H1 (cell line): ENCODE results near the gene CORO6. TPM values are rescaled to one million over a fixed set of nuclear protein-coding genes. Genes with fewer than 3 reads are reported as not detected.

ENCODE experiments used
- CTCF ChIA-PET: fragments of 300-600 bp; sonication (Branson Sonifier 250); formaldehyde crosslinking; loops from one replicate; lab custom pipeline; 2021; ENCODE audit not compliant: partially characterized antibody; lab: Charles Lee
- POLR2A ChIA-PET: fragments of 300-600 bp; sonication (Branson Sonifier 250); formaldehyde crosslinking; loops from one replicate; lab custom pipeline; 2021; ENCODE audit warnings: inconsistent platforms; ENCODE audit not compliant: partially characterized antibody; lab: Charles Lee
- DNase-seq, 2 experiments: peaks; one replicate each; pipeline versions ENCODE4 v3.0.0 to v3.0.0-alpha.2; 2010 to 2022; ENCODE audit warnings: low spot score in 2 of 2, low read depth in 1 of 2, mixed read lengths in 1 of 2
- FAIRE-seq: peaks from 2 replicates; lab custom pipeline; 2011; peaks lifted over from hg19 to GRCh38; lab: Jason Lieb, UNC
- H2AFZ ChIP-seq: 2 replicates; pipeline ENCODE4 v1.8.1; 2012; ENCODE audit warnings: low read length, inconsistent platforms
- H2AK5ac ChIP-seq: 2 replicates; pipeline ENCODE4 v1.6.1; 2013; ENCODE audit warnings: low read depth, low read length
- H2BK120ac ChIP-seq: replicated peaks from 2 replicates; pipeline ENCODE3; 2013; ENCODE audit warnings: low read depth, low read length, inconsistent platforms
- H2BK12ac ChIP-seq: 2 replicates; pipeline ENCODE4 v1.6.1; 2013; ENCODE audit warnings: low read depth, low read length
- H2BK15ac ChIP-seq: 2 replicates; pipeline ENCODE4 v1.6.1; 2013; ENCODE audit warnings: low read length
- H2BK20ac ChIP-seq: 2 replicates; pipeline ENCODE4 v1.6.1; 2013; ENCODE audit warnings: low read length
- H2BK5ac ChIP-seq: 2 replicates; pipeline ENCODE4 v1.6.1; 2013; ENCODE audit warnings: low read depth, low read length
- H3K14ac ChIP-seq: 2 replicates; pipeline ENCODE4 v1.6.1; 2013; ENCODE audit warnings: inconsistent platforms; ENCODE audit not compliant: insufficient read length
- H3K18ac ChIP-seq: 2 replicates; pipeline ENCODE4 v1.6.1; 2013; ENCODE audit warnings: low read length; ENCODE audit errors: extremely low read depth
- H3K23ac ChIP-seq: 2 replicates; pipeline ENCODE4 v1.6.1; 2013; ENCODE audit warnings: inconsistent platforms; ENCODE audit not compliant: insufficient read length
- H3K23me2 ChIP-seq: 2 replicates; pipeline ENCODE4 v1.6.1; 2013; ENCODE audit warnings: low read depth, low read length
- H3K27ac ChIP-seq: 2 replicates; pipeline ENCODE4 v1.6.1; 2011; ENCODE audit warnings: low read depth, low read length, inconsistent platforms
- H3K27me3 ChIP-seq, 4 experiments: replicated peaks in 1 of 4; 1 replicate in 1 of 4; 2 replicates in 3 of 4; pipeline versions ENCODE4 v1.6.1 to v1.8.1; 2011 to 2013; ENCODE audit warnings: low read length in 3 of 4, mild to moderate bottlenecking in 3 of 4, inconsistent platforms in 2 of 4, mixed read lengths in 2 of 4, moderate library complexity in 1 of 4; ENCODE audit not compliant: control insufficient read depth in 3 of 4, insufficient read depth in 3 of 4; ENCODE audit errors: extremely low read depth in 1 of 4
- H3K36me3 ChIP-seq, 4 experiments: 2 replicates each; pipeline versions ENCODE4 v1.6.1 to v1.8.1; 2011 to 2013; ENCODE audit warnings: mild to moderate bottlenecking in 4 of 4, low read length in 3 of 4, moderate library complexity in 2 of 4, control low read depth in 1 of 4, inconsistent platforms in 1 of 4; ENCODE audit not compliant: insufficient read depth in 4 of 4, control insufficient read depth in 2 of 4
- H3K4ac ChIP-seq: replicated peaks from 2 replicates; pipeline ENCODE3; 2013; ENCODE audit warnings: low read length, low read depth, mixed read lengths, inconsistent platforms; ENCODE audit not compliant: insufficient read length
- H3K4me1 ChIP-seq, 4 experiments: replicated peaks in 1 of 4; 1 replicate in 1 of 4; 2 replicates in 3 of 4; pipeline versions ENCODE4 v1.6.1 to v1.8.1; 2011 to 2013; ENCODE audit warnings: low read length in 3 of 4, inconsistent platforms in 2 of 4, mixed read lengths in 1 of 4; ENCODE audit not compliant: insufficient read depth in 4 of 4, control insufficient read depth in 3 of 4
- H3K4me2 ChIP-seq, 2 experiments: 2 replicates each; pipeline versions ENCODE4 v1.6.1 to v1.8.1; 2011 to 2013; ENCODE audit warnings: low read depth in 2 of 2, low read length in 2 of 2, control low read depth in 1 of 2, inconsistent platforms in 1 of 2, mild to moderate bottlenecking in 1 of 2; ENCODE audit not compliant: insufficient read depth in 1 of 2
- H3K4me3 ChIP-seq, 4 experiments: fragments of 200-600, 300-600 bp in 1 of 4; sonication (generic), shearing (Covaris generic), sonication (Bioruptor Twin) in 1 of 4; 2 replicates each; pipeline versions ENCODE4 v1.5.1 to v1.8.1; 2011 to 2016; ENCODE audit warnings: low read length in 4 of 4, low read depth in 3 of 4, control low read depth in 2 of 4, inconsistent platforms in 2 of 4, mild to moderate bottlenecking in 2 of 4, mixed read lengths in 1 of 4, moderate library complexity in 1 of 4; ENCODE audit not compliant: insufficient read depth in 2 of 4; ENCODE audit errors: extremely low read depth in 1 of 4
- H3K56ac ChIP-seq: replicated peaks from 2 replicates; pipeline ENCODE3; 2013; ENCODE audit warnings: low read depth, mild to moderate bottlenecking, mixed read lengths, low read length, inconsistent platforms; ENCODE audit not compliant: insufficient read length
- H3K79me1 ChIP-seq: 2 replicates; pipeline ENCODE4 v1.6.1; 2013; ENCODE audit warnings: low read depth, low read length, control low read depth
- H3K79me2 ChIP-seq, 2 experiments: 2 replicates each; pipeline versions ENCODE4 v1.6.1 to v1.8.1; 2012 to 2013; ENCODE audit warnings: low read length in 2 of 2, mild to moderate bottlenecking in 2 of 2, inconsistent platforms in 1 of 2; ENCODE audit not compliant: insufficient read depth in 2 of 2, control insufficient read depth in 1 of 2
- H3K9ac ChIP-seq, 4 experiments: replicated peaks in 1 of 4; 1 replicate in 1 of 4; 2 replicates in 3 of 4; pipeline versions ENCODE4 v1.6.1 to v1.8.1; 2011 to 2013; ENCODE audit warnings: low read depth in 3 of 4, low read length in 3 of 4, control low read depth in 2 of 4, mild to moderate bottlenecking in 2 of 4, moderate library complexity in 2 of 4, inconsistent platforms in 1 of 4; ENCODE audit errors: extremely low read depth in 1 of 4
- H3K9me3 ChIP-seq, 2 experiments: 2 replicates each; pipeline versions ENCODE4 v1.6.1 to v1.8.1; 2012 to 2013; ENCODE audit warnings: mild to moderate bottlenecking in 2 of 2, moderate library complexity in 2 of 2, control low read depth in 1 of 2, inconsistent platforms in 1 of 2, low read depth in 1 of 2, low read length in 1 of 2, mixed read lengths in 1 of 2; ENCODE audit not compliant: insufficient read depth in 2 of 2
- H4K20me1 ChIP-seq, 2 experiments: replicated peaks in 1 of 2; 2 replicates each; pipeline versions ENCODE3 to v1.8.1; 2011 to 2013; ENCODE audit warnings: inconsistent platforms in 2 of 2, low read length in 2 of 2, mild to moderate bottlenecking in 1 of 2; ENCODE audit not compliant: insufficient read depth in 2 of 2, control insufficient read depth in 1 of 2
- H4K5ac ChIP-seq: 2 replicates; pipeline ENCODE4 v1.6.1; 2013; ENCODE audit warnings: low read length, low read depth, mixed read lengths, inconsistent platforms; ENCODE audit not compliant: insufficient read length
- H4K8ac ChIP-seq: 2 replicates; pipeline ENCODE4 v1.8.0; 2013; ENCODE audit warnings: mild to moderate bottlenecking, moderate library complexity, low read length, inconsistent platforms; ENCODE audit not compliant: insufficient read depth; ENCODE audit errors: extremely low read depth
- H4K91ac ChIP-seq: replicated peaks from 2 replicates; pipeline ENCODE3; 2013; ENCODE audit warnings: low read length, mixed read lengths, inconsistent platforms; ENCODE audit not compliant: insufficient read length
- BACH1 ChIP-seq: IDR thresholded peaks from 2 replicates; pipeline ENCODE4 v1.6.1; 2012; ENCODE audit warnings: low read length, improper control_type of control experiment
- FOSL1 ChIP-seq: IDR thresholded peaks from 2 replicates; pipeline ENCODE4 v1.6.1; 2011; ENCODE audit warnings: mild to moderate bottlenecking, low read depth, low read length, moderate library complexity; ENCODE audit not compliant: insufficient read depth
- KDM1A ChIP-seq: fragments of 200-600, 300-600 bp; sonication (generic); IDR thresholded peaks from 2 replicates; pipeline ENCODE4 v1.7.1; 2016; ENCODE audit warnings: mild to moderate bottlenecking, low read length, borderline replicate concordance
- MAFK ChIP-seq: IDR thresholded peaks from 2 replicates; pipeline ENCODE4 v1.6.1; 2012; ENCODE audit warnings: low read depth, mild to moderate bottlenecking, improper control_type of control experiment, low read length
- RAD21 ChIP-seq, 2 experiments: IDR thresholded peaks in 1 of 2; conservative IDR thresholded peaks in 1 of 2; 2 replicates each; pipeline ENCODE4 v1.6.1; 2011; ENCODE audit warnings: low read depth in 2 of 2, low read length in 2 of 2, improper control_type of control experiment in 1 of 2, inconsistent platforms in 1 of 2, mild to moderate bottlenecking in 1 of 2, moderate library complexity in 1 of 2
- SIRT6 ChIP-seq: IDR thresholded peaks from one replicate; pipeline ENCODE4 v1.7.1; 2012; ENCODE audit warnings: low read length, inconsistent platforms
- WGBS, 2 experiments: shearing (Covaris generic) in 1 of 2; methylation state at CpG; one replicate each; pipeline versions ENCODE4 v1.1.6 to v1.1.7; 2013 to 2015; ENCODE audit warnings: low lambda C conversion rate in 2 of 2, mixed read lengths in 2 of 2, inconsistent platforms in 1 of 2, low coverage in 1 of 2, missing lambda C conversion rate in 1 of 2; ENCODE audit not compliant: insufficient replicate concordance in 2 of 2, insufficient coverage in 1 of 2, insufficient read length in 1 of 2; ENCODE audit errors: extremely low coverage in 1 of 2, missing lambda C conversion rate in 1 of 2; 5-methylcytosine and 5-hydroxymethylcytosine counted together
- polyA plus RNA-seq, 7 experiments: library from polyadenylated mRNA; depleted of rRNA in 3 of 7; stranded (reverse) in 5 of 7; unstranded in 2 of 7; fragments of >200 nt in 5 of 7; fragments of 200-250 nt in 2 of 7; gene quantifications; 1 replicate in 5 of 7; 2 replicates in 1 of 7; 4 replicates in 1 of 7; pipeline versions ENCODE4 v1.2.1 to v1.2.3, GENCODE V29; 2011 to 2013; ENCODE audit warnings: missing spikeins in 2 of 7, mixed read lengths in 2 of 7
- total RNA-seq: library from RNA; stranded (reverse); fragmentation: NEBNext Ultra II Directional; extraction: Animal tissue kit (Norgen Biotek cat#: 25700); gene quantifications from 2 replicates; pipeline ENCODE4 v1.2.1, GENCODE V29; 2021

Gene CORO6
- total and polyA plus RNA-seq, 2 of the 8 experiments (the other 6 are each of a cell fraction or from before 2014, with no cell fraction given) = 2.5 to 8.6 TPM

DNA sequence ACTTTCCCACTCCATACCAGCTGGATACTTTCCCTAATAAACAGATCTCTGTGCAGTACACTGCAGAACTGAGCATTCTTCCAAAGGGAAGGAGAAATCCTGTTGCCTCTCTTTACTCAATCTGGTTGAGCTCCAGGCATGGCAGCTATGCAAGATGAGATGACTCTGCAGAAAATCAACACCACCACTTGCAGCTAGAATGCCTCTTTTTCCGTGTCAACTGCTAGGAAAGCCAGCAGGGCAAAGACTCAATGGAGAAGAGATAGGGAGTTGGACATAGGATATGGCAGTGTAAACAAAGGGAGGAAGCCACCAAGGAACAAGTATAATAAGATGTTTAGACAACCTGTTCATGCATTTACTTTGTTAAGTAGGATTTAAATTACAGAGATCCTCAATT lies 40.4 kb upstream of the CORO6 start:
- CTCF ChIA-PET = interaction anchor here (0.6 to 1.6 kb wide), 4 partner anchors 24 to 123 kb away, joined by 3 to 4 read pairs (median 3); no protein-coding TSS in a partner anchor
- no peak overlapping the region for H3K4me2 ChIP-seq
- no peak overlapping the region for H2AFZ ChIP-seq
- WGBS, 2 experiments = 43% methylated on average over 1 of the region's 1 CpG; no CpG with 5 or more reads in 1 of the 2 experiments
- no peak overlapping the region for H3K56ac ChIP-seq
- FAIRE-seq (no peak), DNase-seq (no peak)
- no peaks in the 10 kb centered on the region for H3K79me2 ChIP-seq
- no peaks in the 10 kb centered on the region for H3K79me1 ChIP-seq
- H3K14ac ChIP-seq = no peak overlapping the region
- H3K27ac ChIP-seq = no peak overlapping the region
- no peak overlapping the region for H2BK20ac ChIP-seq
- TF ChIP-seq MAFK (peak; percentile 87), SIRT6 (no peak), RAD21 (IDR thresholded peaks at IDR 0.05 in 1 of 2, conservative IDR thresholded peaks at IDR 0.05 in 1 of 2; ENCODE audit: low read depth in 2 of 2, low read length in 2 of 2) (0 out of 4 replicates have a peak, but pooled peaks of 1 of the 2 experiments have one; percentile 2), FOSL1 (no peak), BACH1 (peak; percentile 89), KDM1A (no peak)
- no peak overlapping the region for H3K23ac ChIP-seq
- no peak overlapping the region for H4K5ac ChIP-seq
- no peak overlapping the region for H3K18ac ChIP-seq
- H3K4ac ChIP-seq = no peak overlapping the region
- no peak overlapping the region for H3K9ac ChIP-seq
- H2BK12ac ChIP-seq = no peak overlapping the region
- H3K4me1 ChIP-seq = peaks cover 0 to 3% (median 0%) of the 10 kb centered on the region in 4 experiments; a peak in 1 of 7 replicates
- no peaks in the 10 kb centered on the region for H3K23me2 ChIP-seq
- H4K91ac ChIP-seq = no peak overlapping the region
- POLR2A ChIA-PET = no interaction called here
- no peak overlapping the region for H2AK5ac ChIP-seq
- no peak overlapping the region for H4K8ac ChIP-seq
- no peak overlapping the region for H2BK5ac ChIP-seq
- no peak overlapping the region for H3K4me3 ChIP-seq
- H3K27me3 ChIP-seq = no peaks in the 10 kb centered on the region
- H3K36me3 ChIP-seq = no peaks in the 10 kb centered on the region
- no peaks in the 10 kb centered on the region for H3K9me3 ChIP-seq
- H2BK120ac ChIP-seq = no peak overlapping the region
- H2BK15ac ChIP-seq = no peak overlapping the region
- H4K20me1 ChIP-seq = no peaks in the 10 kb centered on the region
